GM12892 (cell line): ENCODE data around the gene HS3ST3B1.

ENCODE experiments used
- POLR2A ChIP-seq: IDR thresholded peaks from 2 replicates; pipeline ENCODE4 v1.6.1; 2011; ENCODE audit warnings: low read depth, low read length, control low read depth
- TAF1 ChIP-seq: IDR thresholded peaks from 2 replicates; pipeline ENCODE4 v1.6.1; 2011; ENCODE audit warnings: low read depth, mild to moderate bottlenecking, control low read depth, low read length, borderline replicate concordance

- TF ChIP-seq POLR2A: no peak
- TF ChIP-seq TAF1: no peak
Measured at GRCh38 chr17:14341866-14342265, 41.0 kb downstream of the HS3ST3B1 start.
